HepG2 (cell line): ENCODE results near the gene MFSD11.

Source experiments
- ARNT ChIP-seq: fragments of 450-650 bp; IDR thresholded peaks from 2 replicates; pipeline ENCODE4 v1.6.1; 2017
- GABPB1 ChIP-seq: IDR thresholded peaks from 2 replicates; pipeline ENCODE4 v1.6.1; 2016; ENCODE audit warnings: mild to moderate bottlenecking, missing genetic modification reagents, moderate library complexity, missing compliant biosample characterization
- NCOA1 ChIP-seq: sonication (generic); formaldehyde crosslinking; IDR thresholded peaks from 2 replicates; pipeline ENCODE4 v1.9.0; 2021; ENCODE audit warnings: missing genetic modification reagents
- NR2F6 ChIP-seq, 2 experiments: IDR thresholded peaks; 2 replicates each; pipeline ENCODE4 v1.6.1; 2016; ENCODE audit warnings: antibody characterized with exemption in 1 of 2, mild to moderate bottlenecking in 1 of 2
- ZKSCAN8 ChIP-seq: IDR thresholded peaks from 2 replicates; pipeline ENCODE4 v1.6.1; 2016; ENCODE audit warnings: borderline replicate concordance, missing genetic modification reagents, missing compliant biosample characterization
- ZNF136 ChIP-seq: sonication (generic); formaldehyde crosslinking; IDR thresholded peaks from 2 replicates; pipeline ENCODE4 v1.8.1; 2022; ENCODE audit warnings: low read depth, mild to moderate bottlenecking, moderate library complexity, missing genetic modification reagents
- ZNF430 ChIP-seq: sonication (generic); formaldehyde crosslinking; IDR thresholded peaks from 2 replicates; pipeline ENCODE4 v1.9.0; 2021; ENCODE audit warnings: mild to moderate bottlenecking, missing genetic modification reagents
- ZNF460 ChIP-seq: sonication (generic); formaldehyde crosslinking; IDR thresholded peaks from 2 replicates; pipeline ENCODE4 v1.5.1; 2020; ENCODE audit warnings: missing genetic modification reagents, mild to moderate bottlenecking, borderline replicate concordance
- TF ChIP-seq, protein P1 (sequence below): sonication (generic); formaldehyde crosslinking; IDR thresholded peaks from 2 replicates; pipeline ENCODE4 v1.4.0; 2020; ENCODE audit warnings: missing genetic modification reagents
- TF ChIP-seq, protein P2 (sequence below): sonication (generic); formaldehyde crosslinking; IDR thresholded peaks from 2 replicates; pipeline ENCODE4 v1.4.0; 2020; ENCODE audit warnings: missing genetic modification reagents
- TF ChIP-seq, protein P3 (sequence below): sonication (generic); formaldehyde crosslinking; IDR thresholded peaks from 2 replicates; pipeline ENCODE4 v1.5.0; 2020; ENCODE audit warnings: mild to moderate bottlenecking, missing genetic modification reagents, moderate library complexity

DNA sequence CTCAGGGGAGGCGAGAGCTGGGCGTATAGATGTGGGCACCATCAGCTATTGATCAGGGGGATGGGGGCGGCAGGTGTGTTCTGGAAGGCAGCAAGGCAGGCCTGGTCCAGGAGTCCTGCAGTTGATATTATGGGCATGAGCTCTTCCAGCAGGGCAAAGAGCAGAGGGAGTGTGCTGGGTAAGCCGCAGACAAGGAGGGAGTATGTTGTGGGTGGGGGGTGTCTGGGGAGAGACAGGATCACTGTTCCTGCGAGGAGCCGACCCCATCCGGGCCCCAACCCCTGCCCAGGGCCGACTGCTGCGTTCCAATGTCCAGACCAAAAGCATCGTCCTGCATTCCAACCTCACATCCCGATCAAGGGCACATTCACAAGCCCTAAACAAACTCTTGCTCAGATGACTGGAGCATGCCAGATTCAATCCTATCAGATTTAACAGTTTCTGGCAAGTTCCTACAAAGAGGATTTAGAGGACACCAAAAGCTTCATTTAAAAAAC, 36.4 kb upstream of the MFSD11 start:
- no peak for TF ChIP-seq NR2F6 (IDR thresholded peaks at IDR 0.05)
- peak; percentile 70 for TF ChIP-seq NR2F6 (CRISPR knock-in tag; IDR thresholded peaks at IDR 0.05)
- TF ChIP-seq, protein P1, sequence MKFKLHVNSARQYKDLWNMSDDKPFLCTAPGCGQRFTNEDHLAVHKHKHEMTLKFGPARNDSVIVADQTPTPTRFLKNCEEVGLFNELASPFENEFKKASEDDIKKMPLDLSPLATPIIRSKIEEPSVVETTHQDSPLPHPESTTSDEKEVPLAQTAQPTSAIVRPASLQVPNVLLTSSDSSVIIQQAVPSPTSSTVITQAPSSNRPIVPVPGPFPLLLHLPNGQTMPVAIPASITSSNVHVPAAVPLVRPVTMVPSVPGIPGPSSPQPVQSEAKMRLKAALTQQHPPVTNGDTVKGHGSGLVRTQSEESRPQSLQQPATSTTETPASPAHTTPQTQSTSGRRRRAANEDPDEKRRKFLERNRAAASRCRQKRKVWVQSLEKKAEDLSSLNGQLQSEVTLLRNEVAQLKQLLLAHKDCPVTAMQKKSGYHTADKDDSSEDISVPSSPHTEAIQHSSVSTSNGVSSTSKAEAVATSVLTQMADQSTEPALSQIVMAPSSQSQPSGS (CRISPR knock-in tag), result no peak
- TF ChIP-seq GABPB1 (CRISPR knock-in tag), result no peak
- TF ChIP-seq, protein P2, sequence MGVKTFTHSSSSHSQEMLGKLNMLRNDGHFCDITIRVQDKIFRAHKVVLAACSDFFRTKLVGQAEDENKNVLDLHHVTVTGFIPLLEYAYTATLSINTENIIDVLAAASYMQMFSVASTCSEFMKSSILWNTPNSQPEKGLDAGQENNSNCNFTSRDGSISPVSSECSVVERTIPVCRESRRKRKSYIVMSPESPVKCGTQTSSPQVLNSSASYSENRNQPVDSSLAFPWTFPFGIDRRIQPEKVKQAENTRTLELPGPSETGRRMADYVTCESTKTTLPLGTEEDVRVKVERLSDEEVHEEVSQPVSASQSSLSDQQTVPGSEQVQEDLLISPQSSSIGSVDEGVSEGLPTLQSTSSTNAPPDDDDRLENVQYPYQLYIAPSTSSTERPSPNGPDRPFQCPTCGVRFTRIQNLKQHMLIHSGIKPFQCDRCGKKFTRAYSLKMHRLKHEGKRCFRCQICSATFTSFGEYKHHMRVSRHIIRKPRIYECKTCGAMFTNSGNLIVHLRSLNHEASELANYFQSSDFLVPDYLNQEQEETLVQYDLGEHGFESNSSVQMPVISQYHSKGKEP (CRISPR knock-in tag), result no peak
- TF ChIP-seq, protein P3, sequence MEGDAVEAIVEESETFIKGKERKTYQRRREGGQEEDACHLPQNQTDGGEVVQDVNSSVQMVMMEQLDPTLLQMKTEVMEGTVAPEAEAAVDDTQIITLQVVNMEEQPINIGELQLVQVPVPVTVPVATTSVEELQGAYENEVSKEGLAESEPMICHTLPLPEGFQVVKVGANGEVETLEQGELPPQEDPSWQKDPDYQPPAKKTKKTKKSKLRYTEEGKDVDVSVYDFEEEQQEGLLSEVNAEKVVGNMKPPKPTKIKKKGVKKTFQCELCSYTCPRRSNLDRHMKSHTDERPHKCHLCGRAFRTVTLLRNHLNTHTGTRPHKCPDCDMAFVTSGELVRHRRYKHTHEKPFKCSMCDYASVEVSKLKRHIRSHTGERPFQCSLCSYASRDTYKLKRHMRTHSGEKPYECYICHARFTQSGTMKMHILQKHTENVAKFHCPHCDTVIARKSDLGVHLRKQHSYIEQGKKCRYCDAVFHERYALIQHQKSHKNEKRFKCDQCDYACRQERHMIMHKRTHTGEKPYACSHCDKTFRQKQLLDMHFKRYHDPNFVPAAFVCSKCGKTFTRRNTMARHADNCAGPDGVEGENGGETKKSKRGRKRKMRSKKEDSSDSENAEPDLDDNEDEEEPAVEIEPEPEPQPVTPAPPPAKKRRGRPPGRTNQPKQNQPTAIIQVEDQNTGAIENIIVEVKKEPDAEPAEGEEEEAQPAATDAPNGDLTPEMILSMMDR (CRISPR knock-in tag), result no peak
- TF ChIP-seq ZNF136, result no peak
- no peak for TF ChIP-seq ZNF430
- TF ChIP-seq ARNT, result no peak
- TF ChIP-seq ZKSCAN8, result no peak
- no peak for TF ChIP-seq ZNF460
- no peak for TF ChIP-seq NCOA1 (CRISPR knock-in tag)
